KOPT-K1 (cell line): ENCODE measurements around the gene ENTPD3.

ENCODE experiments used
- H3K27ac ChIP-seq: fragments of 200-600 bp; sonication (generic); 2 replicates; pipeline ENCODE4 v1.5.1; 2016; ENCODE audit warnings: antibody characterized with exemption, mild to moderate bottlenecking, low read depth, low read length; ENCODE audit not compliant: poor library complexity, severe bottlenecking
- H3K36me3 ChIP-seq: fragments of 200-600 bp; sonication (generic); 2 replicates; pipeline ENCODE4 v1.5.1; 2017; ENCODE audit warnings: antibody characterized with exemption, mild to moderate bottlenecking, low read length, moderate library complexity; ENCODE audit not compliant: insufficient read depth
- H3K9me3 ChIP-seq: fragments of 200-600 bp; sonication (generic); 2 replicates; pipeline ENCODE4 v1.5.1; 2017; ENCODE audit warnings: antibody characterized with exemption, low read length, mild to moderate bottlenecking; ENCODE audit not compliant: insufficient read depth, poor library complexity, severe bottlenecking

Gene ENTPD3

DNA sequence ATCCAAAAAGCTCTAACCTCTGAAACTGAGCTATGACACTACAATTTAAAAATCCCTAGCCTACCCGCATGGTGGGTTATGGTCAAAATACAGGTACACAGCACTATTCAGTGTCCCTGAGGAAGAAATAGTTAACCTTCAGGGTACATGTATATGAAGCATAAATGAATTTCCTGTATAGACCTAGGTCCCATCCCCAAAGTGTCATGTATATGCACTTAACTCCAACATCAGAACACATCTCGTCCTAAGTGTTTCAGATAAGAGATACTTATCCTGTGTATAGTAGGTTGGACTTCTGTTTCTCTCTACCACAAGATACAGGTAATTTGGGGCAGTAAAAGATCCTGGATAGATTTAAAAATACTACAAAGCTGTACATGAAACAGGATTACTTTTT is 76.6 kb downstream of the ENTPD3 start:
- Histone ChIP-seq H3K9me3 (no peaks in the 10 kb centered on the region), H3K27ac (no peak overlapping the region), H3K36me3 (peaks cover 92% of the 10 kb centered on the region)

DNA sequence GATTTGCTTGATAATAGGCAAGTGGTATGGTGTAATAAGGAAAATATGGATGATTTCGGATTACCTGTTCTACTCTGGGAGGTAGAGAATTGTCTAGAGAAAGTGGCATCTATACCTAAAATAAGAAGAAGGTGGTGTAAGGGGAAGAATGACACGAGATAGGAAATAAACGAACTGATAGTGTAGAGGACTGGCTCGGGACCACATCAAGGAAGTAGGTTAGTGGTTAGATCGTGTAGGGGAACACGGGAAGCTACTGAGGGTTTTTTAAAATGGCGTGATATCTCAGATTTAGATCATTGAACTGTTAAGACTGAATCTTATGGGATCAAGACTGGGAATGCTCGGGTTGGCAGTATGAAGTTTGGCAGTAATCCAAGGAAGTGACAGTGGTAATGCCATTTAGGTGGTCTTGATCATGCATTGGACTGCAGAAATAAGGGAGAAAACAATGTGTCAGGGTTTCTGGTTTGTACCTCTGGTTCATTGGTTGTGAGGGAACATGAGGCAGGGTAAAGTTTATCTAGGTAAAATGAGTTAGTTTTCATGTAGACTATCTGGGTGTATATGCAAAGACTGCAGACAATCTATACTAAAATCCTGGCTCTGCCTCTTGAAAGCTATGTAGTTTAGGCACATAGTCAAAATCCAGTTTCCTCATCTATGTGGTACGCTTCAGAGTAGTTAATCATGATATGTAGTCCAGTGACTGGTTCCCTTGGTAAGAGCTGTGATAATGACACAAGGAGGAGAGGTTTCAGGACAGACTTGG is 77.5 kb downstream of the ENTPD3 start:
- no peaks in the 10 kb centered on the region for H3K9me3 ChIP-seq
- H3K36me3 ChIP-seq: peaks cover 82% of the 10 kb centered on the region
- H3K27ac ChIP-seq: no peak overlapping the region

DNA sequence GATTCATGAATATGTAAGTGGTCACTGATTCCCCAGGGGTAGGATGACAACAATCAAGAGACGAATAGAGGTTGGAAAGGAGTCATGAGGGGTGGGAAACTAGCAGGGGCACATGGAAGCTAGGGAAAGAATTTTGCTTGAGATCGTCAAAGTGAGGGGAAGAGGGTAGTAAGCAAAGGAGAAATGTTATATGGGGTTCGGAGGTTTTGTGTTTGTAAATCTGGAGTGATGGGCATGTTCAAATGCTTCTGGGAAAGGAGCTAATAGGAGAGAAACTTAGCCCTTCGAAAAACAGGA is 78.1 kb downstream of the ENTPD3 start:
- peaks cover 77% of the 10 kb centered on the region for H3K36me3 ChIP-seq
- no peaks in the 10 kb centered on the region for H3K9me3 ChIP-seq
- no peak overlapping the region for H3K27ac ChIP-seq

DNA sequence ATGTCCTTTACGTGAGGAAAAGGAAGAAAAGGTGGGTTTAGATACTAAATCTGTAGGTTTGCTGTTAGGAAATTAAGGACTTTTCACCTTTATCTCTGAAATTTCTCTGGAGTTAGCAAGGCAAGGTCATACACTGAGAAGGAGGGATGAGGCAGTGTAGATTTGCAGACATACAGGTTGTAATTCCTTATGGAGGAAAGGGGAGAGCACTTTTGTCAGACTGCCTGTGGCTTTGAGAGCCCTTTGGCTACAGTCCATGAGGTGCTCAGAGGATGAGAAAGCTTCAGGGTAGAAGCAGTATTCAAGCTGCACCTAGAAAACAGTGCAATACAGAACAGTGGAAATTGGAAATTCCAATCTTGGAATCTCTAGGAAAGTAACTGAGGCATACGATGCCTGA is 78.5 kb downstream of the ENTPD3 start:
- Histone ChIP-seq H3K36me3 (peaks cover 73% of the 10 kb centered on the region), H3K27ac (no peak overlapping the region), H3K9me3 (no peaks in the 10 kb centered on the region)

DNA sequence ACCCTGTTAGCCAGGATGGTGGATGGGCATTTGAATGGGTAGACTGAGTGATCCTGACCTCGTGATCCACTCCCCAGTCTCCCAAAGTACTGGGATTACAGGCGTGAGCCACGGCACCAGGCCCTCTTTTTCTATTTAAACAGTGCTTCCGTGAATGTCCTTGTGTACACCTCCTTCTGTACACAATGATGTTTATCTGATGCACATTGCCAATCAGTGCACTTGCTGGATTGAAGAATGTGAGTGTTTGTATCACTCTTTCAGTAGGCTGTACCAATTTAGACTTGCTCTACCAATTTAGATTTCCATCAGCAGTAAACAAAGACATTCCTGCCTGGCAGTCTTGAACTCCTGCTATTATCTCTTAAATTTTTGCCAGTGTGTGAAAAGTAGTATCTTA is 81.0 kb downstream of the ENTPD3 start:
- no peak overlapping the region for H3K27ac ChIP-seq
- H3K9me3 ChIP-seq: no peaks in the 10 kb centered on the region
- peaks cover 47% of the 10 kb centered on the region for H3K36me3 ChIP-seq

DNA sequence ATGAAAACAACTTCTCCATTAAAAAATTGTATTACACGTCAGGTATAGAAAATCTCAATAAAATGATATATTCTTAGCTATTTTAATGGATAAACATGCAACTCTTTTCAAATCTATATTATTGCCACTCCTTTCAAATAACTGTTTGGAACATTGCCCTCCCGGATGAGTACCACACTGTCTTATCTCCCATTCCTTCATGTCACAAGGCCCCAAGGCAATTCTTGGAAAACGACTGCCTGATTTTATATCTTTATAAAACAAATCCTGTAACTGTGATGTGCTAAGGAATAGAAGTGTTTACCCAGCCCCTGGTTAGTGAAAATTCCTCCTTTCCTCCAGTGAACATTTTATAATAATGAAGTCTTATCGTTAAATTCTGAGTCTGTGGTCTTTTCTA is 83.7 kb downstream of the ENTPD3 start:
- no peaks in the 10 kb centered on the region for H3K9me3 ChIP-seq
- no peak overlapping the region for H3K27ac ChIP-seq
- peaks cover 20% of the 10 kb centered on the region; the same call in 1 of the 2 replicates for H3K36me3 ChIP-seq

DNA sequence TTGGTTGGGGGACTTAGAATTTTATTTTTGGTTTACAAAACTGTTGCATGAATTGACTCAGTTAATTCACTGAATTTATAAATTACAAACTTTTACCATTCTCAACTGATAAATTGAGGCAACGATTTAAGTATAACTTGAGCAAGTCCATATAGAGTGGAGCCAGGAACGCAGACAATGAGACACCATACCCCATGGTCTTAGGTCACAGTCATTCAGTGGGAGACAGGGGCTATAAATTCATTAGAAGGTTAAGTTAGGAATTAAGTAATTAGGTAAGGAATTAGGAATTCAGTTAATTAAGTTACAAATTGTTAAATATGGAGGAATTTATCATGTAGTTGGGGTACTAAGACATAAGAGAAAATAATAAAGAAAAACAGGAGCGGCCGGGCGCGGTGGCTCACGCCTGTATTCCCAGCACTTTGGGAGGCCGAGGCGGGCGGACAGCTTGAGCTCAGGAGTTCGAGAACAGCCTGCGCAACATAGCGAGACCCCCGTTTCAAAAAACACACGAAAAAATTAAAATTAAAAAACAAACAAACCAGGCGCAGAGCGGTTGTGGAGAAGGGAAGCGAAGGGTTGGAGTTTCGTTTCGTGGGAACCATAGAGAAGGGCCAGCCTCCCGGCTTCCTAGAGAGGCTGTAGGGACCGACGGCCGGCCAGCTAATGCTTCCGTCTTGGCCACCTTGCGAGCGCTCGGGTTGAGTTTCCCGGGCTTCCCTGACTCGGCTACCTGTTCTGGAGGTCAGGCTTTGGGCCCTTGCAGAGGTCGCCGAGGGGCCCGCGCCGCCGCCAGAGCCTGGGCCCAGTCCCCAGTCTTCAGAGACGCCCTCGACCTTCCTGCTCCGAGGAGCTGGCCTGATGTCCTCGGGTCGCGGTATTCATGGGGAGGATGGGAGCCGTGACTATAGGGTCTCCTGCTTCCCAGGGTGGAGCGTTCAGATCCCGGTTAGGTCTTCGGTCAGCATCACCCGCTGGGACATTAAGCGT is 89.8 kb downstream of the ENTPD3 start, which contains the start of gene ZNF619:
Gene ZNF619 (plus strand): TSS at position 645 of the 993 bp plus-strand sequence. CDS start 858 bp downstream, outside the sequence.
- Histone ChIP-seq H3K27ac (no peak within 1 kb of the TSS), H3K9me3 (no peaks in the 10 kb centered on the region), H3K36me3 (no peaks in the 10 kb centered on the region)

DNA sequence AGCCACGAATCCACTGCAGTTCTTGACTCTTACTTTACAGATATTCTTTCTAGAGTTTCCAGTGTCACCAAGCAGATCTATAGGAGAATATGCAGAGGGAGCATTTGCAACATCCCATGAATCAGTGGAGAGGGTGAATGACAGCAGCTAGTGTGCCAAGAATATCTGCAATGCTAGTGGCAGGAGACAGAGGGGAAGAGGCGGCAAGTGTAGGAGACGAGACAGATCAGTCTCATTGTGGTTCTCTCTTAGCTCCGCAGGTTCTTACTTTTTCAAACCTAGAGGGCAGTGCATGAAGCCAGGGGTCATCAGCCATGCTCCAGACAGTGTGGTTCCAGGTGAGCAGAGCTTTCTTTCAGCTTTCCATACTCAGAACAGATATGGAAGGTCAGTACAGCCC is 90.7 kb downstream of the ENTPD3 start:
- Histone ChIP-seq H3K36me3 (no peaks in the 10 kb centered on the region), H3K27ac (no peak overlapping the region), H3K9me3 (no peaks in the 10 kb centered on the region)
